HG03442 (cell line): ENCODE results near the gene GLP2R.
A peak's percentile ranks its signal among the peaks of the same experiment; 100 is the strongest.
"Not testable (repeated sequence)": the region's sequence is repeated elsewhere in the genome, so short reads cannot be mapped to it uniquely, and the experiment has no call there.

Experiments
- ATAC-seq: cut with Tn5 transposase; IDR thresholded peaks from one replicate; pipeline ENCODE4 v1.9.1; 2021; ENCODE audit warnings: mild to moderate bottlenecking, moderate library complexity; ENCODE audit not compliant: unreplicated experiment

GLP2R gene

GRCh38 chr17:9918352-9918751 is 92.6 kb downstream of the GLP2R start:
- no peak for ATAC-seq

- ATAC-seq, result no peak
Observed at GRCh38 chr17:9918804-9919352, 93.2 kb downstream of the GLP2R start.

- not testable (repeated sequence) for ATAC-seq
Observed at GRCh38 chr17:9921216-9921615, 95.5 kb downstream of the GLP2R start.

- ATAC-seq, result no peak
Observed at GRCh38 chr17:9922012-9922848, 96.5 kb downstream of the GLP2R start.

- peak; percentile 49 for ATAC-seq
Observed at GRCh38 chr17:9924735-9925191, 99.0 kb downstream of the GLP2R start.

- no peak for ATAC-seq
Observed at GRCh38 chr17:9925457-9925856, 99.7 kb downstream of the GLP2R start.

GRCh38 chr17:9926150-9926804 is 100.6 kb downstream of the GLP2R start:
- no peak for ATAC-seq

GRCh38 chr17:9928601-9929333 is 103.0 kb downstream of the GLP2R start:
- no peak for ATAC-seq

GRCh38 chr17:9929871-9930270 is 104.1 kb downstream of the GLP2R start:
- no peak for ATAC-seq

- ATAC-seq, result no peak
Observed at GRCh38 chr17:9931144-9931741, 105.5 kb downstream of the GLP2R start.

GRCh38 chr17:9932491-9932890 is 106.8 kb downstream of the GLP2R start:
- no peak for ATAC-seq

GRCh38 chr17:9934331-9934730 is 108.6 kb downstream of the GLP2R start:
- no peak for ATAC-seq

GRCh38 chr17:9935408-9935807 is 109.7 kb downstream of the GLP2R start:
- ATAC-seq, result no peak

- no peak for ATAC-seq
Observed at GRCh38 chr17:9936095-9936494, 110.4 kb downstream of the GLP2R start.

GRCh38 chr17:9937241-9937761 is 111.6 kb downstream of the GLP2R start:
- no peak for ATAC-seq

- no peak for ATAC-seq
Observed at GRCh38 chr17:9937901-9938300, 112.2 kb downstream of the GLP2R start.

- ATAC-seq, result no peak
Observed at GRCh38 chr17:9938764-9939163, 113.0 kb downstream of the GLP2R start.

GRCh38 chr17:9940841-9941240 is 115.1 kb downstream of the GLP2R start:
- ATAC-seq, result no peak

- ATAC-seq, result no peak
Observed at GRCh38 chr17:9941305-9941704, 115.6 kb downstream of the GLP2R start.
